ENCODE data around the gene ANKRD6.

Gene ANKRD6

DNA sequence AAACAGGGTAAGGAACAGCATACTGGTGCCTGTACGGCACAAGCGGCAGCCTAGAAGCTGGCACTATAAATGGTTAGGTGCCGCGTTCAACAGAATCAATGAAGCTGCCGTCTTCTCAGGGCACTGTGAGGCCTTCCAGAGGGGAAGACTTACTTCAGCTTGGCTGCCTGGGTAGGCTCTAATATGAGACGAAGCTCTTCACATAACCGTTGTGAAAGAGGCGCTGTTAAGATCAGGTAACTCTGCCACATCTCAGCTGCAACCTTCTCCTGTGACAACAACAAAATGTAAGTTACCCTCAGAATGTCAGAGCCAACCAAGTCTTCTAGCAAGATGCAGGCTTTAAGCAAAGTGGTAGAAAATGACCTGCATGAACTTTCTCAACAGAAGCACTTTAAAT lies 217.6 kb downstream of the ANKRD6 start:
- Histone ChIP-seq H3K27me3 (ENCODE audit: control insufficient read depth, insufficient read depth, low read length) (no peaks in the 10 kb centered on the region), H3K9ac (ENCODE audit: low read depth, low read length) (no peak overlapping the region), H3K36me3 (ENCODE audit: control insufficient read depth, insufficient read depth, low read length) (peaks cover 57% of the 10 kb centered on the region), H3K9me3 (ENCODE audit: control insufficient read depth, insufficient read depth, low read length) (no peaks in the 10 kb centered on the region), H3K4me1 (ENCODE audit: control insufficient read depth, insufficient read depth, low read length) (no peaks in the 10 kb centered on the region), H3K4me3 (ENCODE audit: low read depth, low read length) (no peak overlapping the region)

DNA sequence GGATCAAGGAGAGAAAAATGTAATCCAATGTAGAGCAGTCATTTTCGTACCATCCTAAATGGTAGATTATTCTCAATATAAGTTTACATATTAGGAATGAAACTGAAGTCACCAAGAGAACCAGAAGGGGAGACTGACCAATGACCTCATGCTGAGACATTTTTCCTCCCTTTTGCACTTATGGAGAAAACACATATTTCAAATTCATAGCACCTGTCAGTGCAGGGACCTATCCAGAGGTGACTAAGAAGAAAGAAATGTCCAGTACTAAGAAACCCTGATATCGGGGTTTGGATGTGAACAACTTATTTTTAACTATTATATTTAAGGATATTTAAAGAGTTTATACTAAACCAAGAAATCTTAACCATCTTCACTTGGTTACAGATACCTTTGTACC lies 222.2 kb downstream of the ANKRD6 start:
- Histone ChIP-seq H3K27me3 (ENCODE audit: control insufficient read depth, insufficient read depth, low read length) (no peaks in the 10 kb centered on the region), H3K9me3 (ENCODE audit: control insufficient read depth, insufficient read depth, low read length) (no peaks in the 10 kb centered on the region), H3K36me3 (ENCODE audit: control insufficient read depth, insufficient read depth, low read length) (peaks cover 51% of the 10 kb centered on the region), H3K4me3 (ENCODE audit: low read depth, low read length) (no peak overlapping the region), H3K9ac (ENCODE audit: low read depth, low read length) (no peak overlapping the region), H3K4me1 (ENCODE audit: control insufficient read depth, insufficient read depth, low read length) (no peaks in the 10 kb centered on the region)

DNA sequence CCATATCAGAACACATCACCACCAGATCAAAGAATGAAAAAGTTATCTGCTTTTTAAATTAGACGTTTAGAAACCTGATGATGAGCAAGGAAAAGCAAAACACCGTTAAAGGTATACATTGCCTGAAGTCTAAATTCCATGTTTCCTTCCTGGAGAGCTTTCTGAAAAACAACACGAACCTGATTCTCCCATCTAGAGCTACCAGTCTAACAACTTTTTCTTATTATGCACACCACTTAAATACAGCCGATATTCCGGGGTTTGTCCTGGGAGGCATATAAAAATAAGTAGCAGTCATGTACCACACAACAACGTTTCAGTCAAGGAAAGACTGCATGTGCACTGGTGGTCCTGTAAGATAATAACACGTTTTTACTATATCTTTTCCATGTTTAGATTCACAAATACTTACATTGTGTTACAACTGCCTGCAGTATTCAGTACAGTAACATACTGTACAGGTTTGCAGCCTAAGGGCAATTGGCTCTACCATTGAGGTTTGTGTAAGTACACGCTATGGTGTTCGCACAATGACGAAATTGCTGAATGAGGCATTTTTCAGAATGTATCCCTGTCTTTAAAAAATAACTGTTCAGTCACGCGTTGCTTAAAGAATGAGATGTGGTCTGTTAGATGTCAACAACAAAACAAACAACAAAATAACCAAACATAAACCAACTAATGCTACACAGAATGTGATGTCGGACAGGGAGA lies 224.7 kb downstream of the ANKRD6 start:
- H3K9ac ChIP-seq (ENCODE audit: low read depth, low read length) = no peak overlapping the region
- no peaks in the 10 kb centered on the region for H3K4me1 ChIP-seq (ENCODE audit: control insufficient read depth, insufficient read depth, low read length)
- peaks cover 50% of the 10 kb centered on the region for H3K36me3 ChIP-seq (ENCODE audit: control insufficient read depth, insufficient read depth, low read length)
- H3K4me3 ChIP-seq (ENCODE audit: low read depth, low read length) = no peak overlapping the region
- H3K9me3 ChIP-seq (ENCODE audit: control insufficient read depth, insufficient read depth, low read length) = no peaks in the 10 kb centered on the region
- H3K27me3 ChIP-seq (ENCODE audit: control insufficient read depth, insufficient read depth, low read length) = no peaks in the 10 kb centered on the region

DNA sequence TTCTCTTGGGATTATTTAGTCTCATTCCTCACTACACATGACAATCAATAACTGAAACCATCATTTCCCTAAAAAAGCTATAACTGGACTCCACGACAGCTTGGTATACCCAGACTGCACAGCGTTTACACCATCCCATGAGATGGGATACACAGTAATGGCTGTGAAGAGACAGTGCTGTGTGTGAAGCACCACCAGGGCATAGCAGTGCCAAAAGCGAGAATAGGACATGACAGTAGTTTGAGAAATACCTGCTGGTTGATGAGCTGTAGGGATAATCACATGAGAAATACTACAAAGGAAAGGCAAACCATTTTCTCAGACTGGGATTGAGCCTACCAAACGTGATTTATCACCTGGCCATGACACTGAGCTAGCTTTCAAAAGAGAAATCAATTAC lies 228.0 kb downstream of the ANKRD6 start:
- no peak overlapping the region for H3K9ac ChIP-seq (ENCODE audit: low read depth, low read length)
- H3K36me3 ChIP-seq (ENCODE audit: control insufficient read depth, insufficient read depth, low read length) = peaks cover 48% of the 10 kb centered on the region
- no peaks in the 10 kb centered on the region for H3K27me3 ChIP-seq (ENCODE audit: control insufficient read depth, insufficient read depth, low read length)

DNA sequence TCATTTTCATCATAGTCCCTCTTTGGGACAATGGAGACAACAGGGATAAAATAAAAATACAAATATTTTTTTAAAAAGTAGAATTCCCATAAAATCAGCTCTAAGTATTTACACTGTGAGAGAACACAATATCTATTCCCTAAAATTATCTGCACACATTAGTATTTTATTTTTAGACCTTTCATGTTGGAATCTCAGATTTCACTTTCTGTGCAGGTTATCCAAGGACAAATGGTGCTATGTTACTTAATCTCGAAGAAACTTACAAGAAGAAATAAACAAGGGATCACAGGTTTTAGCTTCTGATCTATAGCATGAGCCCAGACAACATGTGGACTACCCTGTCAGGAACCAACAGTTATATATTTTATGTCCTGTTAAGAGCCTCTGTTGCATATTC lies 228.6 kb downstream of the ANKRD6 start:
- H3K36me3 ChIP-seq (ENCODE audit: control insufficient read depth, insufficient read depth, low read length) = peaks cover 50% of the 10 kb centered on the region
- no peaks in the 10 kb centered on the region for H3K27me3 ChIP-seq (ENCODE audit: control insufficient read depth, insufficient read depth, low read length)
- no peak overlapping the region for H3K9ac ChIP-seq (ENCODE audit: low read depth, low read length)
- no peaks in the 10 kb centered on the region for H3K9me3 ChIP-seq (ENCODE audit: control insufficient read depth, insufficient read depth, low read length)
- no peak overlapping the region for H3K4me3 ChIP-seq (ENCODE audit: low read depth, low read length)
- no peaks in the 10 kb centered on the region for H3K4me1 ChIP-seq (ENCODE audit: control insufficient read depth, insufficient read depth, low read length)

More for the DNA sequence above, 228.0 kb downstream of the ANKRD6 start:
- no peaks in the 10 kb centered on the region for H3K9me3 ChIP-seq (ENCODE audit: control insufficient read depth, insufficient read depth, low read length)
- no peaks in the 10 kb centered on the region for H3K4me1 ChIP-seq (ENCODE audit: control insufficient read depth, insufficient read depth, low read length)
- no peak overlapping the region for H3K4me3 ChIP-seq (ENCODE audit: low read depth, low read length)

DNA sequence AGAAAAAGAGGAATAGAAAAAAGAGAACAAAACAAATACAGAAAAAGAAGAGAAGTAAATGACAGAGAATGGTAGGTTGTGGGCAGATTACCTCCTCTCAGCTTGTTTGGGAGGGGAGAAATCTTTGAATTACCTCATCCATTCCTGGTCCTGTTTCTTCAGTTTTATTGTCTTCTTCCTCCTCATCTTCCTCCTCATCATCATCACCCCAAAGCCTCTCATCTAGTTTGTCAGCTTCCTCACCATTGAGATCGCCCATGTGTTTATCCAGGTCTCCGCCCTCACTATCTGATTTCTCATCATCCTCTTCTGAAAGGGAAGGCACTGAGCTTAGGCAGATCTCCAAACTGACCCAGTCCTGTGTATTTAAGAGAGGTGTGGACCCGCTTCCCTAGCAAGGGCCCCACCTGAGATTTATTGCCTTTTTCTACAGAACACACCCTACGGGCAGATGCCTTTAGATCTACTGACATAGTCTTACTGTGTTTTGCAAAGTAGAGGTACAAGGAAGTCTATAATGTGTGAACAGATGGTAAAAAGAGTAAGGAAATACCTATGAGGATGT lies 229.8 kb downstream of the ANKRD6 start:
- H3K27me3 ChIP-seq (ENCODE audit: control insufficient read depth, insufficient read depth, low read length) = no peaks in the 10 kb centered on the region
- no peaks in the 10 kb centered on the region for H3K9me3 ChIP-seq (ENCODE audit: control insufficient read depth, insufficient read depth, low read length)
- no peak overlapping the region for H3K4me3 ChIP-seq (ENCODE audit: low read depth, low read length)
- no peak overlapping the region for H3K9ac ChIP-seq (ENCODE audit: low read depth, low read length)
- peaks cover 5% of the 10 kb centered on the region for H3K4me1 ChIP-seq (ENCODE audit: control insufficient read depth, insufficient read depth, low read length)
- H3K36me3 ChIP-seq (ENCODE audit: control insufficient read depth, insufficient read depth, low read length) = peaks cover 48% of the 10 kb centered on the region

DNA sequence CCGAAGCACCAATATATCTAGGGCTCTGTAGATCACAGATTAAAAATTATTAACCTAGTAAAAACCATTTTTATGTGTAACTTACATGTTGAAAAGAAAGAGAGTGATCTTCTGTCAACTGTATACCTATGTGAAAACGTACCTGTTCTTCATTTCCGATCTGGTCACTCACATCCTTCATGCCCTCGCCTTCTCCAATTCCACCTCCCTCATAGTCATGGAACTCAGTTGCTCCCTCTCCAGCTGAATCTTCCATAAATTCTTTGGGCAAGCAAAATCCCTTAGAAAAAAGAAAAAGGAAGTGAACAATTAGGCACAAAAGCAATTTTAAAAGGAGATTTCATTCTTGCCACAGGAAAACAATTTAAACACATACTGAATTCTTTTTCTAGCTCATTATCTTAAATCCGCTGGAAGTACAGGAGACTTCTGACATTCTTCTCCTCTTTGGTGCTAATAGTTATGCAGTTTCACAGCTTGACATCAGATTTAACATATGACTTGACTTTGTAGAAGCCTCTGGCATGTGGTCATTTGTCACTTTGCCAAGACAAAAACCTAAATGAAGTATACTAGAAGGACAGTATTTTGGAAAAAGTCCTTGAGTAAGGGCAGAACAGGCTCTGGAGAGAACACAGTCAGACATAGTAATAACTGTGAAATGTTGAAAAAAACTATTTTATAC lies 235.1 kb downstream of the ANKRD6 start:
- H3K9me3 ChIP-seq (ENCODE audit: control insufficient read depth, insufficient read depth, low read length) = no peaks in the 10 kb centered on the region
- H3K4me1 ChIP-seq (ENCODE audit: control insufficient read depth, insufficient read depth, low read length) = peaks cover 20% of the 10 kb centered on the region
- peaks cover 42% of the 10 kb centered on the region for H3K36me3 ChIP-seq (ENCODE audit: control insufficient read depth, insufficient read depth, low read length)
- no peak overlapping the region for H3K4me3 ChIP-seq (ENCODE audit: low read depth, low read length)
- no peak overlapping the region for H3K9ac ChIP-seq (ENCODE audit: low read depth, low read length)
- no peaks in the 10 kb centered on the region for H3K27me3 ChIP-seq (ENCODE audit: control insufficient read depth, insufficient read depth, low read length)

DNA sequence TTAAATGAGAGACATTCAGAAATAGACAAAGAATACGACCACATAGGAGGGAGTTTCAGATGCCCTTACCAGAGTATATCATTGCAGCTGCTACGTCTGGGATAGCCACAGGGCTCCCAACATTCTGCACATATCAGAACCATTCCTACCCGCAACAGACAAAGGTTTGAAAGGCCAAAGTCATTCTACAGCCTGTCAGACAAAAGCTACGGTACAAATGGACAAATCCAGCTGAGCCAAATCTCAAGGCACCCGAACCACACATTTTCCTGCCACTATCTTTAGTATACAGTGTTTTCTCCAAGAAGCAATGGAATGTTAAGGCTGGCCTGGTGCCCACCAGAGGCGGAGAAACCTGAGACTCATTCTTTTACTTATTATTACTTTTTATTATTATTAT lies 236.1 kb downstream of the ANKRD6 start:
- Histone ChIP-seq H3K27me3 (ENCODE audit: control insufficient read depth, insufficient read depth, low read length) (no peaks in the 10 kb centered on the region), H3K4me3 (ENCODE audit: low read depth, low read length) (no peak overlapping the region), H3K36me3 (ENCODE audit: control insufficient read depth, insufficient read depth, low read length) (peaks cover 48% of the 10 kb centered on the region), H3K4me1 (ENCODE audit: control insufficient read depth, insufficient read depth, low read length) (peaks cover 20% of the 10 kb centered on the region), H3K9ac (ENCODE audit: low read depth, low read length) (no peak overlapping the region), H3K9me3 (ENCODE audit: control insufficient read depth, insufficient read depth, low read length) (no peaks in the 10 kb centered on the region)

DNA sequence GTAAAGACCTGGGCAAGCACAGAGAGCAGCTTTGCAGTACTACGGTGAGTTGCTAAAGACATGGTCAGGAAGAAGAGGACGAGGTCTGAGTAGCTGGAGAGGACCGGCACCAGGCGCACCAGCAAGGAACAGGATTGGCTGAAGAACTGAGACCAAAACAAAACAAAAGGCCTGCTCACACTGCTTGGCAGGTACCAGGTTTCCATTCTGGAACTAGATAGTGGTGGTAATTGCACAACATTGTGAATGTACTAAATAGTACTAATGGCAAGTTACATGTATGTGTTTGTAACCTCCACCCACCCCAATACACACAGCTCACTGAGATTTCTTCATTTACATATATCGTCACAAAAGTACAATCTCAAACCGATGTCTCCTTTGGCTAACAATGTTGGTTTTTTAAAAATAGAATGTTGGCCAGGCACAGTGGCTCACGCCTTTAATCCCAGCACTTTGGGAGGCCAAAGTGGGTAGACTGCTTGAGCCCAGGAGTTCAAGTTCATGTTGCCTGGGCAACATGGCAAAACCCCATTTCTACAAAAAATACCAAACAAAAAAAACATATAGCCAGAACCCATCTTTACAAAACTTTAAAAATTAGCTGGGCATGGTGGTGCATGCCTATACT lies 238.1 kb downstream of the ANKRD6 start:
- no peaks in the 10 kb centered on the region for H3K9me3 ChIP-seq (ENCODE audit: control insufficient read depth, insufficient read depth, low read length)
- H3K36me3 ChIP-seq (ENCODE audit: control insufficient read depth, insufficient read depth, low read length) = peaks cover 64% of the 10 kb centered on the region
- no peak overlapping the region for H3K4me3 ChIP-seq (ENCODE audit: low read depth, low read length)
- H3K27me3 ChIP-seq (ENCODE audit: control insufficient read depth, insufficient read depth, low read length) = no peaks in the 10 kb centered on the region
- no peak overlapping the region for H3K9ac ChIP-seq (ENCODE audit: low read depth, low read length)
- H3K4me1 ChIP-seq (ENCODE audit: control insufficient read depth, insufficient read depth, low read length) = peaks cover 20% of the 10 kb centered on the region

DNA sequence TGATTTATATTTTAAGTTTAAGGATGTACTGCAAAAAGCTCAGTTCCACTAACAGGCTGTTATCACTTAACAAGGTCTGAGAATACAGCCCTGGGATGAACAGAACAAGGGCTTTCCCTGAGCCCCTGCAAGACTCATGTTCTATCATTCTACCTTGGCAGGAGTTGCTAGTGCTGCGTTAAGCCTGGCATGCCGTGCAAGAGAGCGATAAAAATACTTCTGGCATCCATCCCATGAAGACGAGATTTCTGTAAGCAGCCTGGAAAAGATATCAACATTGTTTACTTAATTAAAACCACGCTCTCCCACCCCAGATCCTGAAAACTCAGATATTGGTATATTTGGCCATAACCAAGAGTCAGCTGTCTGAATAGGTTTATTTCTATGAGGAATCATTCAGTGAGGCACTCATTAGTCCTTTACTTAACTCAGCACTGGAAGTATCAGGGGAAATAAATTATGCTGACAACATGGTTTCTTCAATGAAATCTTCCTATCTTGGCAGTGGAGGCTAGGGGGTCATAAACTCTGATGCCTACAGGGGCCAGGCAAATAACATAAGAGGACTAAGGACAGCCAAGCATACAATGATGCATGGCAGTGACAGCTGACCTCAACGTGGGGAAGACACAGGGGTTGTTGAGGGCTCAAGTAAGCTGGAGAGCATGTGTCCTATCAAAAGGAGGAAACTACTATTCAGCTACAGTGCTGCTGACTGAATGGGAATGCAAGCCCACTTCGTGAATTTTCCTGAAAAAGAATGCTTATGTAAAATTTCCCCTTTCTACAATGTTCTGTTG lies 243.2 kb downstream of the ANKRD6 start:
- Histone ChIP-seq H3K9me3 (ENCODE audit: control insufficient read depth, insufficient read depth, low read length) (no peaks in the 10 kb centered on the region), H3K36me3 (ENCODE audit: control insufficient read depth, insufficient read depth, low read length) (peaks cover 70% of the 10 kb centered on the region), H3K4me3 (ENCODE audit: low read depth, low read length) (no peak overlapping the region), H3K9ac (ENCODE audit: low read depth, low read length) (no peak overlapping the region), H3K27me3 (ENCODE audit: control insufficient read depth, insufficient read depth, low read length) (no peaks in the 10 kb centered on the region), H3K4me1 (ENCODE audit: control insufficient read depth, insufficient read depth, low read length) (peaks cover 9% of the 10 kb centered on the region)

DNA sequence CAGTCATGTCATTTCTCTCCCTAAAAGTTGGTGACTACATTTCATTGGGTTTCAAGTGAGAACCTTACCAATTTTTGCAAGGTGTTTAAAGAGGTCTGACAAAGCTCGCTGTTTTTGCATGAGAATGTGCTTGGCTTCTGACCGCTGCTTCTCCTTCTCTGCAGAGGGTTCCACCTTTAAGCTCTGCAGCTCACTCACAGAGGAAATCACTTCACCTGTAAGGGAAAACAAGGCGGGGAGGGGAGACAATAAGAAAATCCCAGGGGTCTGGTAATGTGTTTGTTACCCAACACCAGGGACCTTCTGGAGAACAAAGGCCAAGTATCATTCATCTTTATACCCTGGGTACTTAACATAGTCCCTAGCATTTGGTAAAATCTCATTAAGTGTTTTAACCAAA lies 245.6 kb downstream of the ANKRD6 start:
- Histone ChIP-seq H3K4me1 (ENCODE audit: control insufficient read depth, insufficient read depth, low read length) (peaks cover 9% of the 10 kb centered on the region), H3K9ac (ENCODE audit: low read depth, low read length) (no peak overlapping the region), H3K4me3 (ENCODE audit: low read depth, low read length) (no peak overlapping the region), H3K27me3 (ENCODE audit: control insufficient read depth, insufficient read depth, low read length) (no peaks in the 10 kb centered on the region), H3K9me3 (ENCODE audit: control insufficient read depth, insufficient read depth, low read length) (no peaks in the 10 kb centered on the region), H3K36me3 (ENCODE audit: control insufficient read depth, insufficient read depth, low read length) (peaks cover 55% of the 10 kb centered on the region)
